Esophagus squamous epithelium (tissue), 4 donors: ENCODE results near the gene COL23A1.

ENCODE experiments used
- POLR2A ChIP-seq, 4 donors: fragments of 450-650 bp; IDR thresholded peaks; one replicate each; pipeline ENCODE4 v1.6.1; 2017; ENCODE audit warnings: antibody characterized with exemption in 4 of 4, mild to moderate bottlenecking in 4 of 4, moderate library complexity in 3 of 4
- TF ChIP-seq, protein P1 (sequence below), 6 experiments: fragments of 450-650 bp in 4 of 6; fragments of 200-600 bp in 2 of 6; sonication (generic) in 2 of 6; IDR thresholded peaks; one replicate each; pipeline ENCODE4 v1.5.1; 2016 to 2019; ENCODE audit warnings: antibody characterized with exemption in 6 of 6, mild to moderate bottlenecking in 4 of 6, moderate library complexity in 4 of 6

DNA sequence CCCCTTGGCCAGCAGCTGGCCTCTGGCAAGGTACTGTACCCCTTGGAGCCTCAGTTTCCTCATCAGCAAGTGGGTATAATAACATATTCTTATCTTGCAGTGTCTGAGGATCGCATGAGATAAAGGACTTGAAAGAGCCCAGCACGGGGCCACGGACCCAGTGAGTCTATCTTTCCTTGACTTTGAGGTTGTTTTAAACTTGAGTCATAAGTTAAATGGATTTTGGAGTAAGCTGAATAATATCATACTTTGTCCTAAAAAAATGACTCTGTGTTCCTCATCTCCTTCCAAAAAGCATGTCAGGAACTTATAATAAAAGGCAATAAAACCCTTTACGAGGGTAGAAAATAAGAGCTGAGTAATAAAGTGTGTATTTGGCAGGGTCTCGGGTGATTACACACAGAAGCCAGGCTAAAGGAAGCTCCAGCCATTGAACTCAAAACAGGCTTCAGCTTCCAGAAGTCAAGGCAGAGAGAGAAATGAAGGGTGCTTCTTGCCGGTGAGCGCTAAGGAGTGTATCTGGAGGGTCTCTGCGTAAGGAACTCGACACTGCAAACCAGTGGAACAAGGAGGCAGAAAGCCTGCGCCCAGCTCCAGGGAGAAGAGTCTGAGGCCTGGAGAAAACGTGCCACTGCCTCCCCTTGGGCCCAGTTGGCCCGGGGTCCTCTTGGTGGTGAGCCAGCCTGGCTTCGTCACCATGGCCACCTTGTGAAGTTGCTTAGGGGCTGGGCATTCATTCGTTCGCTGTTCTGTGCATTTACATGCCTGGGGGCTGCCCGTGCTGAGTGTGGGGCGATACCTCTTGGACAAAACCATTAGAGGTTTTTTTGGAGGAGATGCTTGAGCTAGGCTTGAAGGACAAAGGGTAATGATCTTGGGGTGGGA lies 285.2 kb downstream of the COL23A1 start:
- TF ChIP-seq, protein P1, sequence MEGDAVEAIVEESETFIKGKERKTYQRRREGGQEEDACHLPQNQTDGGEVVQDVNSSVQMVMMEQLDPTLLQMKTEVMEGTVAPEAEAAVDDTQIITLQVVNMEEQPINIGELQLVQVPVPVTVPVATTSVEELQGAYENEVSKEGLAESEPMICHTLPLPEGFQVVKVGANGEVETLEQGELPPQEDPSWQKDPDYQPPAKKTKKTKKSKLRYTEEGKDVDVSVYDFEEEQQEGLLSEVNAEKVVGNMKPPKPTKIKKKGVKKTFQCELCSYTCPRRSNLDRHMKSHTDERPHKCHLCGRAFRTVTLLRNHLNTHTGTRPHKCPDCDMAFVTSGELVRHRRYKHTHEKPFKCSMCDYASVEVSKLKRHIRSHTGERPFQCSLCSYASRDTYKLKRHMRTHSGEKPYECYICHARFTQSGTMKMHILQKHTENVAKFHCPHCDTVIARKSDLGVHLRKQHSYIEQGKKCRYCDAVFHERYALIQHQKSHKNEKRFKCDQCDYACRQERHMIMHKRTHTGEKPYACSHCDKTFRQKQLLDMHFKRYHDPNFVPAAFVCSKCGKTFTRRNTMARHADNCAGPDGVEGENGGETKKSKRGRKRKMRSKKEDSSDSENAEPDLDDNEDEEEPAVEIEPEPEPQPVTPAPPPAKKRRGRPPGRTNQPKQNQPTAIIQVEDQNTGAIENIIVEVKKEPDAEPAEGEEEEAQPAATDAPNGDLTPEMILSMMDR (IDR thresholded peaks at IDR 0.05), result no peak
- no peak for TF ChIP-seq POLR2A (IDR thresholded peaks at IDR 0.05)
